ENCODE measurements around the gene C6orf89.

Gene C6orf89

DNA sequence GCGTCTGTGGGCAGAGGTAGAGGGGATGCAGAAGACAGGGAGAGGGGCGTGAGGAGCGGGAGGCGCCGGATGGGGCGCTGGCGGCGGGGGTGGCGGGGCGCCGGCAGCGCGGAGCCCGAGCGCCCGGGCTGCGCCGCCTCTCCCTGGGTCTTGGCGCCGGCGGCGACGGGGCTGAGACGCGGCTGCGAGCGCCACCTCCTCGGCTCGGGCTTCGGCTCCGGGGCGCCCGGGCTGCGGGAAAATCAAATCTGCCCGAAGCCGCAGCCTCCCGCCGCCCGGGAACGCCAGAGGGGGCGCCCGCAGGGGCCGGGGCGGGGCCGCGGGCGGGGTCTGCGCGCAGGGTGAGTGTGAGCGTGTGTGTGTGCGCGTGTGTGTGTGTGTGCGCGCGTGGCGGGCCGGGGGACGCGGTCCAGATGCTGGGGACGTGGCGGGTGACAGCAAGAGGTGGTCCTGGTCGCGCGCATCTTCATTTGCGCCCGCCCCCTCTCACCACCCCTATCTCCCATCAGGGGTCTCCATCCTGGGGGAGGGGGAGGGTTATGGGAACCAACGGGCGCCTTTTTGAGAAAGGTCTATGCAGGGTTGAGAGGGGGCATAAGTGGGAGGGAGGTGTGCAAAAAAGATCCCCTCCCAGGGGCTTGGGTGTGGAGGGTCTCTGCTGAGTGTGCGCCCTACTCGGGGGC, 45.9 kb upstream of the C6orf89 start:
- Histone ChIP-seq H3K36me3 (no peaks in the 10 kb centered on the region), H3K9me3 (no peaks in the 10 kb centered on the region), H3K27me3 (peaks cover 5% of the 10 kb centered on the region), H3K4me3 (ENCODE audit: low read depth, low read length) (peak overlapping the region; percentile 44), H3K4me1 (peaks cover 8% of the 10 kb centered on the region; the same call in 1 of the 2 replicates)
- DNase-seq = peak; percentile 68
- TF ChIP-seq, protein P1, sequence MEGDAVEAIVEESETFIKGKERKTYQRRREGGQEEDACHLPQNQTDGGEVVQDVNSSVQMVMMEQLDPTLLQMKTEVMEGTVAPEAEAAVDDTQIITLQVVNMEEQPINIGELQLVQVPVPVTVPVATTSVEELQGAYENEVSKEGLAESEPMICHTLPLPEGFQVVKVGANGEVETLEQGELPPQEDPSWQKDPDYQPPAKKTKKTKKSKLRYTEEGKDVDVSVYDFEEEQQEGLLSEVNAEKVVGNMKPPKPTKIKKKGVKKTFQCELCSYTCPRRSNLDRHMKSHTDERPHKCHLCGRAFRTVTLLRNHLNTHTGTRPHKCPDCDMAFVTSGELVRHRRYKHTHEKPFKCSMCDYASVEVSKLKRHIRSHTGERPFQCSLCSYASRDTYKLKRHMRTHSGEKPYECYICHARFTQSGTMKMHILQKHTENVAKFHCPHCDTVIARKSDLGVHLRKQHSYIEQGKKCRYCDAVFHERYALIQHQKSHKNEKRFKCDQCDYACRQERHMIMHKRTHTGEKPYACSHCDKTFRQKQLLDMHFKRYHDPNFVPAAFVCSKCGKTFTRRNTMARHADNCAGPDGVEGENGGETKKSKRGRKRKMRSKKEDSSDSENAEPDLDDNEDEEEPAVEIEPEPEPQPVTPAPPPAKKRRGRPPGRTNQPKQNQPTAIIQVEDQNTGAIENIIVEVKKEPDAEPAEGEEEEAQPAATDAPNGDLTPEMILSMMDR (IDR thresholded peaks at IDR 0.05; ENCODE audit: low read depth, low read length) = peak; percentile 4; the same call in 1 of the 2 replicates

DNA sequence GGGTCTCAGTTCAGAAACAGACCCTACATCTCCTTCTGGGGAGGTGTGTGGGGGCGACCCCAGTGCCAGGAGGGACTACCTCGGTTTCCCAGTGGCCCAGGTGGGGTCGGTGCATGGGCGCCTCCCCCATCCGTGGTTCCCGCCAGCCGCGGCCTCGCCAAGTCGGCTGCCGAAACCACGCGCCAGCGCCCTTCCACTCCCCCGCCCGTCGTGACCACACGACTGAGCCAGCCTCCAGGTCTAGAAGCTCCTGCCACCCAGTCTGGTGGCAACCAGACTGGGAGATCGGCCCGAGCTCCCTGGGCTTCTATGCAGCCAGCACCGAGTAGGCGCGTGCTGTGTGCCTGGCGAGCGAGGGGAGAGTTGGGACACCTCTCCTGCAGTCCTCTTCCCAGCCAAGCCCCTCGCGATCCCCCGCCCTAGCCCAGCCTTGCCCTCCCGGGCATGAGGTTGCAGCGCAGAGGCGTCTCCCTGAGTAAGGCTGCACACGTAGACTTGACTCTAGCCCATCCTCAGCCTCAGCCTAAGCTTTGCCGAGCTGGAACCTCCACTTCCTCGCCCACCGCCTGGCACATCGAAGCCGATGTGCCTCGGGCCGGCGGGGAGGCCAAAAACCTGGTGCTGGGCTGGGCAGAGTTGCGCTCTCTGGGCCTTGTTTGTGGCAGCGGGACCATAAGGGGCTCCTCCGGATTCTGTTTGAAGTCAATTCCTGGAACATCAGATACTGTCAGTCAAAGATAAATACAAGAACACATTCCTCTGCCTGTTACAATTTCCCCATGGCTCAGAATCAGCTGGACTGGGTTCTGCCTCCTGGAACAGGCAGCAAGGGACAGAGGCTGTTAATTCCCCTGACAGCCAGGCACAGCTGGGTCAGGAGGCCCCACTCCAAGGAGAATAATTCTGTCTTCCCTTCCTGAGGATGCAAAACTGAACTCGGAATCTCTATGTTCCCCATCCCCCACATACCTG, 45.0 kb upstream of the C6orf89 start:
- H3K4me3 ChIP-seq (ENCODE audit: low read depth, low read length) = peak overlapping the region; percentile 44
- no peak for DNase-seq

DNA sequence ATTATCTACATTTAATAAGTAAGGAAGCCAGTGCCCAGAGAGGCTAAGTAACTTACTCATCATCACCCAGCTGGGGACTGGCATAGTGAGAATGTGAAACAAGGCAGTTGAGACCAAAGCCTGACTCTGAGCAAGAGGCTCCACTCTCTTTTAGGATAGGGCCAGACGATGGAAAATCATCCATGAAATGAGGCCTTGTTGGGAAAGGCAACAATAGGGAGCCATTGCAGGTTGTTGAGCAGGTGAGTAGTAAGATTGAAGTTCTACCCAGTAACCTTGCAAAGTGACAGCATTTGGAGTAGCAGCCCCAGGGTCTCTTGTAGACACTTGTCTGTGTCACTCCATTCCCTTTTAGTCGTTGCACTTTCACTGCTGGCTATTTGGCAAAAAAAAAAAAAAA, 44.0 kb upstream of the C6orf89 start:
- H3K27me3 ChIP-seq = peaks cover 5% of the 10 kb centered on the region
- H3K9me3 ChIP-seq = no peaks in the 10 kb centered on the region
- DNase-seq = no peak

More for the DNA sequence above, 45.0 kb upstream of the C6orf89 start:
- Histone ChIP-seq H3K9me3 (no peaks in the 10 kb centered on the region), H3K27me3 (peaks cover 5% of the 10 kb centered on the region), H3K36me3 (no peaks in the 10 kb centered on the region), H3K4me1 (peaks cover 11% of the 10 kb centered on the region; the same call in 1 of the 2 replicates)
- TF ChIP-seq, protein P1 (IDR thresholded peaks at IDR 0.05; ENCODE audit: low read depth, low read length) = no peak

DNA sequence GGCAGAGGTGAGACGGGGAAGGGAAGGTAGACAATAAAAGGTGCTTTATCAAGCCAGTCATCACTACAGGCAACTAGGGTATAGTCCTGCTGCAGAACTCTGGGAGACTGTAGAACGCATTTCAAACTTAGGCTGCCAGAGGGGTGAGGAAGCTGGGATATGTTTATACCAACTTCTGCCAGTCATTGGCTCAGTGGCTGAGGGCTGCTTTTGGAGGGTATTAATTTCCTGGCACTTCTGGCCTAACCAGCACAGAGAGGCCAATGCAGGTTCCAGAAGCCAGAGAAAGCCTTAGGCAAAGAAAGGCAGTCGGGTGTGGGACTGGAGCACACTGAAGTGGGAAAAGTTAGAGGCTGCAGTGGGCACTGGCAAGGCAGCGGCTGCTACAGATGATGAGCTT, 42.6 kb upstream of the C6orf89 start:
- DNase-seq = no peak

More for the DNA sequence above, 44.0 kb upstream of the C6orf89 start:
- TF ChIP-seq, protein P1 (IDR thresholded peaks at IDR 0.05; ENCODE audit: low read depth, low read length) = no peak
- Histone ChIP-seq H3K4me3 (ENCODE audit: low read depth, low read length) (no peak overlapping the region), H3K4me1 (peaks cover 11% of the 10 kb centered on the region; the same call in 1 of the 2 replicates), H3K36me3 (no peaks in the 10 kb centered on the region)

DNA sequence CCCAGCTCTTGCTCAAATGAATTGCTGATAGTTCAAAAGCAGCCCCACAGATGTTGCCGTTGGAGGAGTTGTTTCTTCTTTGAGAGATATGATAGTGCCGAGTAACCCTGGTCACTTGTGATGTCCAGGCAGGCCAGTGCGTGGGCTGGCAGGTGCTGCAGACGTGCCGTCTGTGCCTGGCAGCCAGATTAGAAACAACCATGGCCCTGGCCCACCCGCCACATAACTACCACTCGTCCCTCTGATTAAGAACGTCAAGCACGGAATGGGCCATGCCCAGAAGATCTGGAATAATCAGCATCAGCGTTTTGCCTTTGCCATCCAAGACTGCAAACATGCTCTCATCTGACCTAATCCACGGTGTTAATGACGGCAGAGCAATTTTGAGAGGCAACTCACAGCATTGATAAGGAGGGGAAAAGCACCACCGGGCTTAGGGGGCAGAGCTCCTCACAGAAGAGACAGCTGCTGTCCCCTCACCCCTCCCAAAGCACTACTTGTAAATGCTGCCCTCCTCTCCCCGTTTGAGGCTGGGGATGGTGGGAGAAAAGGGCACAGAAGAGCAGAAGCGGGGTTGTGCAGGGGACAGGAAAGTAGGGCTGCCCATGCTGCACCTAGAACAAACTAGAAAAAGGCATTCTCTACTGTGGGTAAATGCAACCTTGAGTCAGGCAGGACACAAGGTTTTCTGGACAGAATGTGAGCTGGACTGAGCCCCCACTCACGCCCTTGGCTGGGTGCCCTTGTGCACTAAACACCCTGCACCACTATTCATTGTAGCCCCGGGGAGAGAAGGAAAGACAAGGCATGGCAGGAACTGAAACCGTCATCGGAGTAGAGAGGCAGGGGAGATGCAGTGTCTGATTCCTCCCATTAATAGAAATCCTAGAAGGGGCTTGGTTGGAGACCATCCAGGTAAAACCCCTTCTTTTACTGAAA, 41.3 kb upstream of the C6orf89 start:
- no peak for DNase-seq
- TF ChIP-seq, protein P1 (IDR thresholded peaks at IDR 0.05; ENCODE audit: low read depth, low read length) = no peak
- peaks cover 25% of the 10 kb centered on the region for H3K4me1 ChIP-seq
- H3K36me3 ChIP-seq = no peaks in the 10 kb centered on the region
- H3K4me3 ChIP-seq (ENCODE audit: low read depth, low read length) = no peak overlapping the region
- H3K9me3 ChIP-seq = no peaks in the 10 kb centered on the region
- H3K27me3 ChIP-seq = no peaks in the 10 kb centered on the region

More for the DNA sequence above, 42.6 kb upstream of the C6orf89 start:
- Histone ChIP-seq H3K36me3 (no peaks in the 10 kb centered on the region), H3K27me3 (peaks cover 5% of the 10 kb centered on the region), H3K9me3 (no peaks in the 10 kb centered on the region), H3K4me3 (ENCODE audit: low read depth, low read length) (no peak overlapping the region), H3K4me1 (peaks cover 14% of the 10 kb centered on the region)
- TF ChIP-seq, protein P1 (IDR thresholded peaks at IDR 0.05; ENCODE audit: low read depth, low read length) = no peak

Measured in BE2C (cell line).